Karpas-422 (cell line): ENCODE data around the gene MORN4. TPM values are rescaled to one million over a fixed set of nuclear protein-coding genes. Genes with fewer than 3 reads are reported as not detected.
A peak's percentile ranks its signal among the peaks of the same experiment; 100 is the strongest.

Source experiments
- DNase-seq: peaks from one replicate; pipeline ENCODE4 v3.0.0-alpha.2; 2015
- H2AFZ ChIP-seq: fragments of 200-600 bp; sonication (generic); 2 replicates; pipeline ENCODE4 v1.6.1; 2014; ENCODE audit warnings: antibody characterized with exemption, low read length, mixed read lengths
- H3K27ac ChIP-seq: fragments of 200-600 bp; sonication (generic); 2 replicates; pipeline ENCODE4 v1.5.1; 2014; ENCODE audit warnings: mild to moderate bottlenecking, low read length, moderate library complexity
- H3K27me3 ChIP-seq: fragments of 200-600 bp; sonication (generic); 2 replicates; pipeline ENCODE4 v1.6.1; 2014; ENCODE audit warnings: low read length, mixed read lengths
- H3K36me3 ChIP-seq: fragments of 200-600 bp; sonication (generic); 2 replicates; pipeline ENCODE4 v1.6.1; 2014; ENCODE audit warnings: low read length, mixed read lengths; ENCODE audit not compliant: insufficient read depth
- H3K4me1 ChIP-seq: fragments of 200-600 bp; sonication (generic); 2 replicates; pipeline ENCODE4 v1.6.1; 2014; ENCODE audit warnings: mild to moderate bottlenecking, low read length, mixed read lengths
- H3K4me2 ChIP-seq: fragments of 200-600 bp; sonication (generic); 2 replicates; pipeline ENCODE4 v1.6.1; 2014; ENCODE audit warnings: low read length, low read depth, mild to moderate bottlenecking; ENCODE audit not compliant: poor library complexity, severe bottlenecking
- H3K4me3 ChIP-seq: fragments of 200-600 bp; sonication (generic); 2 replicates; pipeline ENCODE4 v1.5.1; 2014; ENCODE audit warnings: mild to moderate bottlenecking, antibody characterized with exemption, low read length, mixed read lengths
- H3K79me2 ChIP-seq: fragments of 200-600 bp; sonication (generic); 2 replicates; pipeline ENCODE4 v1.6.1; 2014; ENCODE audit warnings: mild to moderate bottlenecking, low read length, mixed read lengths
- H3K9ac ChIP-seq: fragments of 200-600 bp; sonication (generic); 2 replicates; pipeline ENCODE4 v1.6.0; 2014; ENCODE audit warnings: low read length
- H3K9me2 ChIP-seq: fragments of 200-600 bp; sonication (generic), shearing (Covaris generic); replicated peaks from 2 replicates; pipeline ENCODE4 v1.6.0; 2014; ENCODE audit warnings: mild to moderate bottlenecking, low read length, moderate library complexity; ENCODE audit not compliant: insufficient read depth
- H3K9me3 ChIP-seq: fragments of 300-700, 200-600 bp; sonication (generic); 2 replicates; pipeline ENCODE4 v1.6.1; 2014; ENCODE audit warnings: low read length, mixed read lengths
- H4K20me1 ChIP-seq: fragments of 200-600 bp; sonication (generic); 2 replicates; pipeline ENCODE4 v1.6.1; 2014; ENCODE audit warnings: mild to moderate bottlenecking, antibody characterized with exemption, low read length, low read depth; ENCODE audit not compliant: insufficient read depth
- total RNA-seq: library from RNA; depleted of rRNA; stranded (reverse); fragments of >200 nt; shearing (Covaris generic); gene quantifications from 2 replicates; pipeline ENCODE4 v1.2.3, GENCODE V29; 2014; ENCODE audit warnings: low replicate concordance

The MORN4 gene
- total RNA-seq, 1 experiment from 2014 or later: not detected

- H3K36me3 ChIP-seq: no peaks in the 10 kb centered on the region
- no peak overlapping the region for H3K27ac ChIP-seq
- H3K4me1 ChIP-seq: no peaks in the 10 kb centered on the region
- no peak overlapping the region for H3K4me2 ChIP-seq
- H3K9ac ChIP-seq: no peak overlapping the region
- H3K27me3 ChIP-seq: no peaks in the 10 kb centered on the region
- H4K20me1 ChIP-seq: no peaks in the 10 kb centered on the region
- H3K79me2 ChIP-seq: no peaks in the 10 kb centered on the region
- H2AFZ ChIP-seq: no peak overlapping the region
- H3K9me2 ChIP-seq: no peaks in the 10 kb centered on the region
- DNase-seq: no peak
- H3K4me3 ChIP-seq: no peak overlapping the region
- no peaks in the 10 kb centered on the region for H3K9me3 ChIP-seq
These were observed 15.0 kb downstream of the MORN4 start for GRCh38 chr10:97618285-97618684.

- no peaks in the 10 kb centered on the region; the same call in 1 of the 2 replicates for H3K4me1 ChIP-seq
- peak; percentile 62 for DNase-seq
- H3K27ac ChIP-seq: no peak overlapping the region
- H3K9me2 ChIP-seq: no peaks in the 10 kb centered on the region
- no peak overlapping the region for H2AFZ ChIP-seq
- no peak overlapping the region for H3K4me2 ChIP-seq
- no peaks in the 10 kb centered on the region for H4K20me1 ChIP-seq
- H3K27me3 ChIP-seq: no peaks in the 10 kb centered on the region
- H3K9ac ChIP-seq: no peak overlapping the region
- H3K4me3 ChIP-seq: no peak overlapping the region
- no peaks in the 10 kb centered on the region for H3K36me3 ChIP-seq
- H3K9me3 ChIP-seq: no peaks in the 10 kb centered on the region
- H3K79me2 ChIP-seq: no peaks in the 10 kb centered on the region
These were observed 20.9 kb downstream of the MORN4 start for GRCh38 chr10:97612386-97612785.

- H3K27ac ChIP-seq: no peak overlapping the region
- H3K9ac ChIP-seq: no peak overlapping the region
- no peaks in the 10 kb centered on the region for H3K36me3 ChIP-seq
- no peaks in the 10 kb centered on the region for H3K9me3 ChIP-seq
- no peaks in the 10 kb centered on the region for H4K20me1 ChIP-seq
- DNase-seq: no peak
- no peaks in the 10 kb centered on the region for H3K27me3 ChIP-seq
- no peaks in the 10 kb centered on the region for H3K79me2 ChIP-seq
- H3K4me2 ChIP-seq: no peak overlapping the region
- no peak overlapping the region for H3K4me3 ChIP-seq
- no peaks in the 10 kb centered on the region; the same call in 1 of the 2 replicates for H3K4me1 ChIP-seq
- no peak overlapping the region for H2AFZ ChIP-seq
- no peaks in the 10 kb centered on the region for H3K9me2 ChIP-seq
These were observed 21.8 kb downstream of the MORN4 start for GRCh38 chr10:97611473-97611872.

- no peak overlapping the region for H3K4me2 ChIP-seq
- H2AFZ ChIP-seq: no peak overlapping the region
- H3K27me3 ChIP-seq: no peaks in the 10 kb centered on the region
- H3K79me2 ChIP-seq: no peaks in the 10 kb centered on the region
- no peak overlapping the region for H3K27ac ChIP-seq
- no peaks in the 10 kb centered on the region for H4K20me1 ChIP-seq
- H3K9me2 ChIP-seq: no peaks in the 10 kb centered on the region
- no peak for DNase-seq
- H3K9ac ChIP-seq: no peak overlapping the region
- H3K4me1 ChIP-seq: no peaks in the 10 kb centered on the region; the same call in 1 of the 2 replicates
- no peak overlapping the region for H3K4me3 ChIP-seq
- no peaks in the 10 kb centered on the region for H3K9me3 ChIP-seq
- H3K36me3 ChIP-seq: no peaks in the 10 kb centered on the region
These were observed 24.2 kb downstream of the MORN4 start for GRCh38 chr10:97608991-97609561.

- no peaks in the 10 kb centered on the region for H3K36me3 ChIP-seq
- H4K20me1 ChIP-seq: no peaks in the 10 kb centered on the region
- H3K79me2 ChIP-seq: no peaks in the 10 kb centered on the region
- no peaks in the 10 kb centered on the region; the same call in 1 of the 2 replicates for H3K4me1 ChIP-seq
- no peaks in the 10 kb centered on the region for H3K9me3 ChIP-seq
- H3K4me3 ChIP-seq: no peak overlapping the region
- no peak overlapping the region for H2AFZ ChIP-seq
- H3K9me2 ChIP-seq: no peaks in the 10 kb centered on the region
- no peak for DNase-seq
- no peaks in the 10 kb centered on the region for H3K27me3 ChIP-seq
- no peak overlapping the region for H3K4me2 ChIP-seq
- no peak overlapping the region for H3K27ac ChIP-seq
- H3K9ac ChIP-seq: no peak overlapping the region
These were observed 26.1 kb downstream of the MORN4 start for GRCh38 chr10:97607095-97607636.

GRCh38 chr10:97601268-97602215 is 31.8 kb downstream of the MORN4 start:
- Histone ChIP-seq H3K27ac (no peak overlapping the region), H4K20me1 (no peaks in the 10 kb centered on the region), H3K79me2 (no peaks in the 10 kb centered on the region), H3K9me2 (no peaks in the 10 kb centered on the region), H3K4me2 (no peak overlapping the region), H3K9ac (no peak overlapping the region), H3K27me3 (no peaks in the 10 kb centered on the region), H3K4me1 (no peaks in the 10 kb centered on the region), H3K4me3 (no peak overlapping the region), H3K9me3 (no peaks in the 10 kb centered on the region), H3K36me3 (no peaks in the 10 kb centered on the region), H2AFZ (no peak overlapping the region)
- DNase-seq: no peak

- H3K27ac ChIP-seq: no peak overlapping the region
- no peaks in the 10 kb centered on the region for H3K9me3 ChIP-seq
- H3K79me2 ChIP-seq: no peaks in the 10 kb centered on the region
- DNase-seq: no peak
- H4K20me1 ChIP-seq: no peaks in the 10 kb centered on the region
- no peaks in the 10 kb centered on the region for H3K27me3 ChIP-seq
- no peak overlapping the region for H3K9ac ChIP-seq
- H3K36me3 ChIP-seq: no peaks in the 10 kb centered on the region
- H3K4me2 ChIP-seq: no peak overlapping the region
- H2AFZ ChIP-seq: no peak overlapping the region
- H3K4me3 ChIP-seq: no peak overlapping the region
- no peaks in the 10 kb centered on the region for H3K4me1 ChIP-seq
- no peaks in the 10 kb centered on the region for H3K9me2 ChIP-seq
These were observed 32.7 kb downstream of the MORN4 start for GRCh38 chr10:97600616-97601015.

GRCh38 chr10:97599272-97599619 is 34.1 kb downstream of the MORN4 start:
- Histone ChIP-seq H3K4me1 (no peaks in the 10 kb centered on the region), H3K9me2 (no peaks in the 10 kb centered on the region), H3K27me3 (no peaks in the 10 kb centered on the region), H3K9ac (no peak overlapping the region), H3K4me2 (no peak overlapping the region), H3K9me3 (no peaks in the 10 kb centered on the region), H2AFZ (no peak overlapping the region), H3K79me2 (no peaks in the 10 kb centered on the region), H3K36me3 (no peaks in the 10 kb centered on the region), H4K20me1 (no peaks in the 10 kb centered on the region), H3K27ac (no peak overlapping the region), H3K4me3 (no peak overlapping the region)
- DNase-seq: no peak
